Astrocyte of the cerebellum (primary cell): ENCODE results near the gene SLC24A4.

Experiments
- DNase-seq: peaks from one replicate; pipeline ENCODE4 v3.0.0-alpha.2; 2011; ENCODE audit warnings: low read depth
- H3K4me3 ChIP-seq: 2 replicates; pipeline ENCODE4 v1.5.1; 2011; ENCODE audit warnings: mild to moderate bottlenecking, low read depth, low read length, moderate library complexity
- in situ Hi-C: cut with HindIII; loops from 2 replicates; pipeline ENCODE4 v1.10.0; 2017; ENCODE audit warnings: low sequenced_read_pairs
- TF ChIP-seq, protein P1 (sequence below): IDR thresholded peaks from 2 replicates; pipeline ENCODE4 v1.5.1; 2012; ENCODE audit warnings: low read length, low read depth, moderate library complexity, mild to moderate bottlenecking; ENCODE audit errors: missing control alignments

The SLC24A4 gene

DNA sequence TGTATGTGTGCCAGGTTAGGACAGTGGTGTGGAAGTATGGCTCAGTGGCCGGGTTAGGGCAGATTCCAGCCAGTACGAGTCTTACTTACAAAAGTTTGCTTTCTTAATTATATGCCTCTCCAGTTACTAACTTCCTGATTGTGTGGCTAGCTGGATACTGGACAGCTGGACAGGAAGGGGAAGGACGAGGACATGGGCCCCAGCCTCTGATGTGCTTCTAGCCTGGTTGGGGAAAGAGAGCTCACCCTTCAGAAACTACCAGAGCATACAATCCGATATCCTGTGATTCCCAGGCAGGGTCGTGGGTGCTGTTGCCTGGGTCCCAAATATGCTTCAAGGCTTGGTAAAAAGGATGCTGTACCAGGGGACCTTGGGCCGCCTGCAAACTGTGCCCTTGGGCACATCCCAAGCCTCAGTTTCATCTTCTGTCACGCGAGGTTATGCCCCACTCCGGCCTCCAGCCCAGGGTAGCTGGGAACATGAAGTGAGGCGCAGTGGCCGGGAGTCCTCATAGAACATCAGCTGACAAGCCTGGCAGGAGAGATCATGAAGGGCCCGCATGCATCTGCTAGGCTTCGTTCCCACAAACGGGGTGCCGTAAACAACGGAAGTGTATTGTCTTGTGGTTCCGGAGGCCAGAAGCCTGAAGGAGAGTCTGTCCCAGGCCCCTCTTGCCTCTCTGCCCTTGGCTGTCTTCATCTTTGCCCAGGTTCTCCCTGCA lies 167.4 kb downstream of the SLC24A4 start:
- in situ Hi-C loops, result no loop called here
- no peak for DNase-seq
- TF ChIP-seq, protein P1, sequence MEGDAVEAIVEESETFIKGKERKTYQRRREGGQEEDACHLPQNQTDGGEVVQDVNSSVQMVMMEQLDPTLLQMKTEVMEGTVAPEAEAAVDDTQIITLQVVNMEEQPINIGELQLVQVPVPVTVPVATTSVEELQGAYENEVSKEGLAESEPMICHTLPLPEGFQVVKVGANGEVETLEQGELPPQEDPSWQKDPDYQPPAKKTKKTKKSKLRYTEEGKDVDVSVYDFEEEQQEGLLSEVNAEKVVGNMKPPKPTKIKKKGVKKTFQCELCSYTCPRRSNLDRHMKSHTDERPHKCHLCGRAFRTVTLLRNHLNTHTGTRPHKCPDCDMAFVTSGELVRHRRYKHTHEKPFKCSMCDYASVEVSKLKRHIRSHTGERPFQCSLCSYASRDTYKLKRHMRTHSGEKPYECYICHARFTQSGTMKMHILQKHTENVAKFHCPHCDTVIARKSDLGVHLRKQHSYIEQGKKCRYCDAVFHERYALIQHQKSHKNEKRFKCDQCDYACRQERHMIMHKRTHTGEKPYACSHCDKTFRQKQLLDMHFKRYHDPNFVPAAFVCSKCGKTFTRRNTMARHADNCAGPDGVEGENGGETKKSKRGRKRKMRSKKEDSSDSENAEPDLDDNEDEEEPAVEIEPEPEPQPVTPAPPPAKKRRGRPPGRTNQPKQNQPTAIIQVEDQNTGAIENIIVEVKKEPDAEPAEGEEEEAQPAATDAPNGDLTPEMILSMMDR, result no peak
- H3K4me3 ChIP-seq, result no peak overlapping the region

DNA sequence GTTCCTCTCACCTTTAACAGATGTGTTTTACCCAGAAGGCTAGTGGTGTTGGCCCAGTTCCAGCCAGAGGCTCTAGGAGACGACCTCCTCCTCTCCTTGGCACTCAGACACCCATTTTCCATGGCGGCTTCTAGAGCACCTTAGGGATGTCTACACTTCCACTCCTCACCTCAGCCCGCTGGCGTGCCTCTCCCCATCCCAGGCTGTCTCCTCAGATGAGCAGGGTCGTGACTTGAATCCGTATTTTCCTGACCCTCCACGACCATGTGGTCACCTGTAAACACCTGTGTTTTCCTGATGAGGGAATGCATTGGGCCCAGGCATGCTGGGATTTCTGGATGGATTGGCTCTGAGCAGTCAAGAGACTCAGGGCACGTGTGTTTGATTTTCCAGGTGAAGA lies 168.8 kb downstream of the SLC24A4 start:
- TF ChIP-seq, protein P1, result no peak
- in situ Hi-C loops, result no loop called here

DNA sequence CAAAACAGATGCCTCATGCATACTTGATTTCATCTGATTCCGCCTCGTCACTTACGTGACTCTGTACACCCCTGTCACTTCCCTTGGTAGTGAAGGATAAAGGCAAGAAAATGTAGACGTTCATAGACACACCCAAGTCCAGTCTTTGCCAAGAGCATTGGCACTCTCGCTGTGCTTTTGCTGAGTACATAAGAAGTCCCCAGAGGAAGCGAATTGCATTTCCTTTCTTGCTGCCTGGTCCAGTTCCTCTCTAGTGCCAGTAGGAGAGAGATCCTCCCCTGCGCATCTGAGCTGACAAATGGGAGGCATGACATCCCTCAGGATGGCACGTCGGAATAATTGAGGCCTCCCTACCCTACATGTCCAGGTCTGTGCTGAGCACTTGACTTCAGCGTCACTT lies 169.3 kb downstream of the SLC24A4 start:
- TF ChIP-seq, protein P1, result no peak

More for the DNA sequence above, 168.8 kb downstream of the SLC24A4 start:
- H3K4me3 ChIP-seq, result no peak overlapping the region
- no peak for DNase-seq

DNA sequence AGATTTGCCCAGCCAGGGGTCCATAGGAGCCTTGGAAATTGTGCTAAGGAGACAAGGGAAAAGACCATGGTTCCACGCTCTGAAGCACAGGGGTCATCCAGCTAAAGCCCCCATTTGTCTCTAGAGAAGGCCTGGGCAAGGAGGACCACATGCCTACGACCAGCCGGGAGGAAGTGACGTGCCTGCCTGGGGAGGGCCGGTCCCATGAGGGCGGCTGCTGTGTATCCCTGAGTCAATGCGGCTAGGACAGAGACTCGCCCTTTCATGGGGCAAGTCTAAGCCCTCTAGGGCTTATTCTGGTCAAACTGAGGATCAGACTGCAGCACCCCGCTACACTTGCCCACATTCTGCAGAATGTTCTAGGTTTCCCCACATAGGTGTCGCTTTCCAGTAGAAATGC lies 170.1 kb downstream of the SLC24A4 start:
- in situ Hi-C loops, result no loop called here
- TF ChIP-seq, protein P1, result no peak
- no peak overlapping the region for H3K4me3 ChIP-seq
- DNase-seq, result no peak

More for the DNA sequence above, 169.3 kb downstream of the SLC24A4 start:
- no peak overlapping the region for H3K4me3 ChIP-seq
- DNase-seq, result no peak
- in situ Hi-C loops, result no loop called here

DNA sequence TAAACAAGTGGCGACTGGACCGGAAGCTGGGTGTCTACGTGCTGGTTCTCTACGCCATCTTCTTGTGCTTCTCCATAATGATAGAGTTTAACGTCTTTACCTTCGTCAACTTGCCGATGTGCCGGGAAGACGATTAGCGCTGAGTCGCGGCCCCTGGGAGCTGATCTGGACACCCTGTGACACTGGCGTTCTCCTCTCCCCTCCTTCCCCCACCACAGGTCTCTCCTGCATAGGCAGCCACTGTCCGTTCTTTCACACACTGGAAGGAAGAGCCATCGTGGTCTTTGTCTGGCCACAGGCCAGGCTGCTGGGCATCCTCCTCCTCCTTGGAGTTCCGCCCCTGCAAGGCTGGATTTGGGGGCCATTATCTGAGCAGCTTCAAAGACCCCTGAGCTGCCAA lies 170.5 kb downstream of the SLC24A4 start:
- in situ Hi-C loops, result no loop called here
- no peak overlapping the region for H3K4me3 ChIP-seq
- no peak for DNase-seq
- TF ChIP-seq, protein P1, result no peak

DNA sequence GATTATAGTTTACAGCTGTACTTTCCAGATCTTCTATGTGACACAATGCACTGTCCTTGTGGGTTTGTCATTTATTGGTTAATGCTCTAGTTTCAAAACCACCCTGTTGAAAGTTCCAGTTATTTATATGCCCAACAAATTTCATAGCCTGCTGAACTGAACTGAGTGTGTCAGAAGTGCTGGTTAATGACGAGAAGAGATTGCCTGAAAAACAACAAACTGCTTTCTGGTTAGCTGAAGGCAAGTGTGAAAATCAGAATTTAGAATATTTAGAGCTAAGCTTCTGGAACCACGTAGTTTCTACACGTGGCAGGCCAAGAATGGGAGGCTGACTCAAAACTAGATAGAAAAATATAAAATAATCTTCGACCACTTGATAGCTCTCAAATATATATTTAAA lies 171.5 kb downstream of the SLC24A4 start:
- in situ Hi-C loops, result no loop called here

More for the DNA sequence above, 171.5 kb downstream of the SLC24A4 start:
- TF ChIP-seq, protein P1, result no peak
- DNase-seq, result no peak
- H3K4me3 ChIP-seq, result no peak overlapping the region
